ENCODE data around the gene TRDMT1.
A peak's percentile ranks its signal among the peaks of the same experiment; 100 is the strongest.
"Not testable (repeated sequence)": the region's sequence is repeated elsewhere in the genome, so short reads cannot be mapped to it uniquely, and the experiment has no call there.

The TRDMT1 gene

GRCh38 chr10:17114878-17115444, 86.5 kb downstream of the TRDMT1 start:
- H4K91ac ChIP-seq (ENCODE audit: low read depth, low read length, poor library complexity); H2AK5ac ChIP-seq (ENCODE audit: low read depth, low read length); H3K9ac ChIP-seq (ENCODE audit: low read depth, low read length, poor library complexity); H3K4me1 ChIP-seq (ENCODE audit: control insufficient read depth in 2 of 2, insufficient read depth in 1 of 2, low read depth in 1 of 2, low read length in 2 of 2); H3K27ac ChIP-seq (replicated peaks; ENCODE audit: low read length); H3K18ac ChIP-seq (ENCODE audit: low read length); H2BK5ac ChIP-seq (ENCODE audit: low read length); H2BK12ac ChIP-seq (ENCODE audit: low read length); H2BK120ac ChIP-seq (ENCODE audit: low read depth, low read length); H3K79me1 ChIP-seq (ENCODE audit: low read depth, low read length); H2AFZ ChIP-seq (ENCODE audit: low read length); H3K9me3 ChIP-seq (replicated peaks in 1 of 2; ENCODE audit: control insufficient read depth in 2 of 2, insufficient read depth in 1 of 2, low read depth in 1 of 2, low read length in 2 of 2); H3K4ac ChIP-seq (ENCODE audit: low read length); H3K4me2 ChIP-seq (ENCODE audit: insufficient read depth, low read length, poor library complexity, severe bottlenecking); H3K23ac ChIP-seq (ENCODE audit: low read depth, low read length, poor library complexity); H4K8ac ChIP-seq (ENCODE audit: low read depth, low read length); H3K36me3 ChIP-seq (replicated peaks in 1 of 2; ENCODE audit: control insufficient read depth in 2 of 2, insufficient read depth in 2 of 2, low read length in 2 of 2); H3K4me3 ChIP-seq (ENCODE audit: low read length in 2 of 2); DNase-seq (ENCODE audit: low spot score); H3K14ac ChIP-seq (ENCODE audit: low read length); H3K27me3 ChIP-seq (ENCODE audit: control insufficient read depth in 3 of 3, insufficient read depth in 3 of 3, low read depth in 1 of 3, low read length in 3 of 3): not testable (repeated sequence)
- peak overlapping the region; percentile 43 for H2BK15ac ChIP-seq (ENCODE audit: low read length)
- WGBS, 2 donors (ENCODE audit: extremely low coverage in 2 of 2, insufficient read length in 2 of 2, insufficient replicate concordance in 1 of 2): no CpG with 5 or more reads among the region's 13 CpGs

GRCh38 chr10:17113889-17114540, 87.5 kb downstream of the TRDMT1 start:
- Histone ChIP-seq H2AFZ (ENCODE audit: low read length) (no peak overlapping the region), H3K27ac (replicated peaks; ENCODE audit: low read length) (no peak overlapping the region), H3K14ac (ENCODE audit: low read length) (no peak overlapping the region), H4K91ac (ENCODE audit: low read depth, low read length, poor library complexity) (no peak overlapping the region), H3K4ac (ENCODE audit: low read length) (no peak overlapping the region), H3K4me2 (ENCODE audit: insufficient read depth, low read length, poor library complexity, severe bottlenecking) (no peak overlapping the region), H3K9me3 (replicated peaks in 1 of 2; ENCODE audit: control insufficient read depth in 2 of 2, insufficient read depth in 1 of 2, low read depth in 1 of 2, low read length in 2 of 2) (peaks cover 0 to 2% of the 10 kb centered on the region in 2 donors), H2BK120ac (ENCODE audit: low read depth, low read length) (no peak overlapping the region), H3K4me3 (ENCODE audit: low read length in 2 of 2) (no peak overlapping the region), H2BK12ac (ENCODE audit: low read length) (no peak overlapping the region), H3K18ac (ENCODE audit: low read length) (no peak overlapping the region), H3K23ac (ENCODE audit: low read depth, low read length, poor library complexity) (no peak overlapping the region), H2BK15ac (ENCODE audit: low read length) (no peak overlapping the region), H3K36me3 (replicated peaks in 1 of 2; ENCODE audit: control insufficient read depth in 2 of 2, insufficient read depth in 2 of 2, low read length in 2 of 2) (no peaks in the 10 kb centered on the region), H4K8ac (ENCODE audit: low read depth, low read length) (no peak overlapping the region), H2AK5ac (ENCODE audit: low read depth, low read length) (no peak overlapping the region), H3K79me1 (ENCODE audit: low read depth, low read length) (no peaks in the 10 kb centered on the region), H3K27me3 (ENCODE audit: control insufficient read depth in 3 of 3, insufficient read depth in 3 of 3, low read depth in 1 of 3, low read length in 3 of 3) (no peaks in the 10 kb centered on the region), H3K9ac (ENCODE audit: low read depth, low read length, poor library complexity) (no peak overlapping the region), H3K4me1 (ENCODE audit: control insufficient read depth in 2 of 2, insufficient read depth in 1 of 2, low read depth in 1 of 2, low read length in 2 of 2) (no peaks in the 10 kb centered on the region), H2BK5ac (ENCODE audit: low read length) (no peak overlapping the region)
- no peak for DNase-seq (ENCODE audit: low spot score)
- no CpG with 5 or more reads among the region's 7 CpGs for WGBS, 2 donors (ENCODE audit: extremely low coverage in 2 of 2, insufficient read length in 2 of 2, insufficient replicate concordance in 1 of 2)

- no peak overlapping the region for H2AFZ ChIP-seq (ENCODE audit: low read length)
- H2BK15ac ChIP-seq (ENCODE audit: low read length): no peak overlapping the region
- no peak overlapping the region for H2BK5ac ChIP-seq (ENCODE audit: low read length)
- DNase-seq (ENCODE audit: low spot score): no peak
- no peaks in the 10 kb centered on the region for H3K36me3 ChIP-seq (replicated peaks in 1 of 2; ENCODE audit: control insufficient read depth in 2 of 2, insufficient read depth in 2 of 2, low read length in 2 of 2)
- no peak overlapping the region for H3K18ac ChIP-seq (ENCODE audit: low read length)
- no peak overlapping the region for H2BK12ac ChIP-seq (ENCODE audit: low read length)
- H2BK120ac ChIP-seq (ENCODE audit: low read depth, low read length): no peak overlapping the region
- H3K27me3 ChIP-seq (ENCODE audit: control insufficient read depth in 3 of 3, insufficient read depth in 3 of 3, low read depth in 1 of 3, low read length in 3 of 3): no peaks in the 10 kb centered on the region
- no peak overlapping the region for H4K8ac ChIP-seq (ENCODE audit: low read depth, low read length)
- H3K79me1 ChIP-seq (ENCODE audit: low read depth, low read length): no peaks in the 10 kb centered on the region
- peaks cover 0 to 2% of the 10 kb centered on the region in 2 donors for H3K9me3 ChIP-seq (replicated peaks in 1 of 2; ENCODE audit: control insufficient read depth in 2 of 2, insufficient read depth in 1 of 2, low read depth in 1 of 2, low read length in 2 of 2)
- no peak overlapping the region for H3K4ac ChIP-seq (ENCODE audit: low read length)
- WGBS, 2 donors (ENCODE audit: extremely low coverage in 2 of 2, insufficient read length in 2 of 2, insufficient replicate concordance in 1 of 2): no CpG with 5 or more reads among the region's 4 CpGs
- H3K27ac ChIP-seq (replicated peaks; ENCODE audit: low read length): no peak overlapping the region
- no peak overlapping the region for H4K91ac ChIP-seq (ENCODE audit: low read depth, low read length, poor library complexity)
- no peak overlapping the region for H3K4me2 ChIP-seq (ENCODE audit: insufficient read depth, low read length, poor library complexity, severe bottlenecking)
- H3K9ac ChIP-seq (ENCODE audit: low read depth, low read length, poor library complexity): no peak overlapping the region
- H2AK5ac ChIP-seq (ENCODE audit: low read depth, low read length): no peak overlapping the region
- no peaks in the 10 kb centered on the region for H3K4me1 ChIP-seq (ENCODE audit: control insufficient read depth in 2 of 2, insufficient read depth in 1 of 2, low read depth in 1 of 2, low read length in 2 of 2)
- no peak overlapping the region for H3K4me3 ChIP-seq (ENCODE audit: low read length in 2 of 2)
- H3K23ac ChIP-seq (ENCODE audit: low read depth, low read length, poor library complexity): no peak overlapping the region
- no peak overlapping the region for H3K14ac ChIP-seq (ENCODE audit: low read length)
These were observed 88.1 kb downstream of the TRDMT1 start for GRCh38 chr10:17113346-17113745.

GRCh38 chr10:17112566-17112965, 88.9 kb downstream of the TRDMT1 start:
- Histone ChIP-seq H3K4ac (ENCODE audit: low read length) (no peak overlapping the region), H3K18ac (ENCODE audit: low read length) (no peak overlapping the region), H4K8ac (ENCODE audit: low read depth, low read length) (no peak overlapping the region), H2BK15ac (ENCODE audit: low read length) (no peak overlapping the region), H3K36me3 (replicated peaks in 1 of 2; ENCODE audit: control insufficient read depth in 2 of 2, insufficient read depth in 2 of 2, low read length in 2 of 2) (no peaks in the 10 kb centered on the region), H2AFZ (ENCODE audit: low read length) (no peak overlapping the region), H3K9ac (ENCODE audit: low read depth, low read length, poor library complexity) (no peak overlapping the region), H4K91ac (ENCODE audit: low read depth, low read length, poor library complexity) (no peak overlapping the region), H3K9me3 (replicated peaks in 1 of 2; ENCODE audit: control insufficient read depth in 2 of 2, insufficient read depth in 1 of 2, low read depth in 1 of 2, low read length in 2 of 2) (peaks cover 0 to 2% of the 10 kb centered on the region in 2 donors), H2BK12ac (ENCODE audit: low read length) (no peak overlapping the region), H2AK5ac (ENCODE audit: low read depth, low read length) (no peak overlapping the region), H3K79me1 (ENCODE audit: low read depth, low read length) (no peaks in the 10 kb centered on the region), H3K4me1 (ENCODE audit: control insufficient read depth in 2 of 2, insufficient read depth in 1 of 2, low read depth in 1 of 2, low read length in 2 of 2) (no peaks in the 10 kb centered on the region), H3K14ac (ENCODE audit: low read length) (no peak overlapping the region), H2BK5ac (ENCODE audit: low read length) (no peak overlapping the region), H3K27me3 (ENCODE audit: control insufficient read depth in 3 of 3, insufficient read depth in 3 of 3, low read depth in 1 of 3, low read length in 3 of 3) (no peaks in the 10 kb centered on the region), H2BK120ac (ENCODE audit: low read depth, low read length) (no peak overlapping the region), H3K4me2 (ENCODE audit: insufficient read depth, low read length, poor library complexity, severe bottlenecking) (no peak overlapping the region), H3K4me3 (ENCODE audit: low read length in 2 of 2) (no peak overlapping the region), H3K27ac (replicated peaks; ENCODE audit: low read length) (no peak overlapping the region), H3K23ac (ENCODE audit: low read depth, low read length, poor library complexity) (no peak overlapping the region)
- no CpG with 5 or more reads among the region's 3 CpGs for WGBS, 2 donors (ENCODE audit: extremely low coverage in 2 of 2, insufficient read length in 2 of 2, insufficient replicate concordance in 1 of 2)
- no peak for DNase-seq (ENCODE audit: low spot score)

All from neuronal stem cell (in vitro differentiated cells).